H9 (cell line): ENCODE measurements around the gene SLC17A2. TPM values are rescaled to one million over a fixed set of nuclear protein-coding genes. Genes with fewer than 3 reads are reported as not detected.

Experiments used
- DNase-seq: peaks from one replicate; pipeline ENCODE4 v3.0.0-alpha.2; 2017
- H2AFZ ChIP-seq: one replicate; pipeline ENCODE4 v1.6.1; 2013; ENCODE audit warnings: mild to moderate bottlenecking, low read length, control low read depth, moderate library complexity
- H2AK5ac ChIP-seq: 2 replicates; pipeline ENCODE4 v1.6.1; 2013; ENCODE audit warnings: low read length, control low read depth, mixed read lengths; ENCODE audit not compliant: insufficient read length
- H2BK120ac ChIP-seq: one replicate; pipeline ENCODE4 v1.6.1; 2013; ENCODE audit warnings: low read depth, mild to moderate bottlenecking, low read length, control low read depth, inconsistent platforms; ENCODE audit not compliant: poor library complexity, severe bottlenecking
- H2BK12ac ChIP-seq: 2 replicates; pipeline ENCODE4 v1.6.1; 2013; ENCODE audit warnings: low read length, control low read depth, mixed read lengths, low read depth; ENCODE audit not compliant: insufficient read length
- H2BK15ac ChIP-seq: 2 replicates; pipeline ENCODE4 v1.6.1; 2013; ENCODE audit warnings: low read depth, low read length, control low read depth
- H2BK20ac ChIP-seq: one replicate; pipeline ENCODE4 v1.6.1; 2013; ENCODE audit warnings: low read depth, mild to moderate bottlenecking, low read length, control low read depth, inconsistent platforms; ENCODE audit not compliant: poor library complexity, severe bottlenecking
- H2BK5ac ChIP-seq: 2 replicates; pipeline ENCODE4 v1.6.1; 2013; ENCODE audit warnings: low read length, control low read depth, mixed read lengths; ENCODE audit not compliant: insufficient read length
- H3K14ac ChIP-seq: 2 replicates; pipeline ENCODE4 v1.6.1; 2013; ENCODE audit warnings: low read length, control low read depth; ENCODE audit not compliant: insufficient read depth
- H3K18ac ChIP-seq: 2 replicates; pipeline ENCODE4 v1.6.1; 2013; ENCODE audit warnings: low read depth, mild to moderate bottlenecking, mixed read lengths, low read length, control low read depth; ENCODE audit not compliant: insufficient read length
- H3K23ac ChIP-seq: 2 replicates; pipeline ENCODE4 v1.6.1; 2013; ENCODE audit warnings: low read length, control low read depth, mixed read lengths, low read depth; ENCODE audit not compliant: insufficient read length
- H3K23me2 ChIP-seq: 2 replicates; pipeline ENCODE4 v1.6.1; 2013; ENCODE audit warnings: low read depth, mild to moderate bottlenecking, mixed read lengths, low read length, control low read depth; ENCODE audit not compliant: insufficient read length, poor library complexity, severe bottlenecking
- H3K27ac ChIP-seq: 2 replicates; pipeline ENCODE4 v1.5.1; 2013; ENCODE audit warnings: low read length, control low read depth, mixed read lengths, low read depth; ENCODE audit not compliant: insufficient read length
- H3K27me3 ChIP-seq: 2 replicates; pipeline ENCODE4 v1.6.1; 2013; ENCODE audit warnings: low read length, control low read depth, inconsistent platforms; ENCODE audit not compliant: insufficient read depth
- H3K4ac ChIP-seq: 2 replicates; pipeline ENCODE4 v1.6.1; 2013; ENCODE audit warnings: low read depth, mild to moderate bottlenecking, control low read depth, inconsistent platforms, low read length, moderate library complexity
- H3K4me1 ChIP-seq: 2 replicates; pipeline ENCODE4 v1.6.1; 2013; ENCODE audit warnings: low read length, control low read depth, inconsistent platforms; ENCODE audit not compliant: insufficient read depth
- H3K4me2 ChIP-seq: 2 replicates; pipeline ENCODE4 v1.6.1; 2013; ENCODE audit warnings: low read length, control low read depth, mixed read lengths; ENCODE audit not compliant: insufficient read length, insufficient read depth
- H3K56ac ChIP-seq: 2 replicates; pipeline ENCODE4 v1.6.1; 2013; ENCODE audit warnings: low read depth, mild to moderate bottlenecking, mixed read lengths, low read length, control low read depth; ENCODE audit not compliant: insufficient read length
- H3K79me1 ChIP-seq: 2 replicates; pipeline ENCODE4 v1.6.1; 2013; ENCODE audit warnings: low read depth, mild to moderate bottlenecking, moderate library complexity, low read length, control low read depth, inconsistent platforms; ENCODE audit not compliant: insufficient read depth, poor library complexity, severe bottlenecking
- H3K79me2 ChIP-seq: 2 replicates; pipeline ENCODE4 v1.6.1; 2013; ENCODE audit warnings: low read length, control low read depth, inconsistent platforms; ENCODE audit not compliant: insufficient read depth
- H3K9ac ChIP-seq: 2 replicates; pipeline ENCODE4 v1.6.1; 2013; ENCODE audit warnings: low read length, control low read depth, mixed read lengths; ENCODE audit not compliant: insufficient read length; ENCODE audit errors: extremely low read depth
- H3K9me3 ChIP-seq: one replicate; pipeline ENCODE4 v1.6.1; 2013; ENCODE audit warnings: low read depth, low read length, inconsistent platforms; ENCODE audit not compliant: control insufficient read depth
- H3T11ph ChIP-seq: one replicate; pipeline ENCODE4 v1.6.1; 2013; ENCODE audit warnings: mild to moderate bottlenecking, low read length, control low read depth, inconsistent platforms
- H4K20me1 ChIP-seq: one replicate; pipeline ENCODE4 v1.6.1; 2013; ENCODE audit not compliant: control insufficient read depth, insufficient read length, insufficient read depth
- H4K5ac ChIP-seq: 2 replicates; pipeline ENCODE4 v1.6.1; 2013; ENCODE audit warnings: low read depth, mild to moderate bottlenecking, mixed read lengths, low read length, control low read depth; ENCODE audit not compliant: insufficient read length
- H4K8ac ChIP-seq: replicated peaks from 2 replicates; pipeline ENCODE4 v1.6.1; 2013; ENCODE audit warnings: low read length, control low read depth, mixed read lengths, low read depth; ENCODE audit not compliant: insufficient read length
- H4K91ac ChIP-seq: 2 replicates; pipeline ENCODE4 v1.6.1; 2013; ENCODE audit warnings: low read depth, mild to moderate bottlenecking, moderate library complexity, mixed read lengths, low read length, control low read depth; ENCODE audit not compliant: insufficient read length
- H3K27ac Mint-ChIP-seq, 3 experiments: 2 replicates in 2 of 3; 3 replicates in 1 of 3; pipeline ENCODE4 v1.8.0; 2020 to 2021; ENCODE audit warnings: mixed read lengths in 3 of 3, mild to moderate bottlenecking in 1 of 3, moderate library complexity in 1 of 3
- H3K27me3 Mint-ChIP-seq: 2 replicates; pipeline ENCODE4 v1.8.0; 2021; ENCODE audit warnings: low read depth, mild to moderate bottlenecking, moderate library complexity, mixed read lengths
- H3K36me3 Mint-ChIP-seq, 3 experiments: 2 replicates in 2 of 3; 3 replicates in 1 of 3; pipeline ENCODE4 v1.8.0; 2020 to 2021; ENCODE audit warnings: low read depth in 3 of 3, mixed read lengths in 3 of 3; ENCODE audit not compliant: insufficient read depth in 1 of 3
- H3K4me1 Mint-ChIP-seq, 2 experiments: 2 replicates each; pipeline ENCODE4 v1.8.0; 2020; ENCODE audit warnings: mixed read lengths in 2 of 2
- H3K4me3 Mint-ChIP-seq, 2 experiments: 2 replicates in 1 of 2; 3 replicates in 1 of 2; pipeline ENCODE4 v1.8.0; 2020 to 2021; ENCODE audit warnings: mild to moderate bottlenecking in 2 of 2, mixed read lengths in 2 of 2, moderate library complexity in 1 of 2
- H3K9me3 Mint-ChIP-seq, 2 experiments: 2 replicates in 1 of 2; 3 replicates in 1 of 2; pipeline ENCODE4 v1.8.0; 2020; ENCODE audit warnings: mild to moderate bottlenecking in 2 of 2, mixed read lengths in 2 of 2, moderate library complexity in 1 of 2
- WGBS: extraction: QIAGEN DNeasy Blood & Tissue Kit; methylation state at CpG from one replicate; pipeline ENCODE4 v1.1.7; 2013; ENCODE audit warnings: missing lambda C conversion rate, low lambda C conversion rate, mixed read lengths; ENCODE audit not compliant: insufficient read length; ENCODE audit errors: extremely low coverage; 5-methylcytosine and 5-hydroxymethylcytosine counted together
- total RNA-seq: library from RNA; stranded (reverse); gene quantifications from 2 replicates; pipeline ENCODE4 v1.2.1, GENCODE V29; 2021
- TF ChIP-seq, protein P1 (sequence below): fragments of 200-600 bp; sonication (generic); conservative IDR thresholded peaks from 3 replicates; pipeline ENCODE4 v1.8.0; 2021; ENCODE audit warnings: antibody characterized with exemption, mild to moderate bottlenecking

SLC17A2 gene
- total RNA-seq, 1 experiment from 2014 or later = not detected

- Histone ChIP-seq H3K9me3 (no peaks in the 10 kb centered on the region), H4K20me1 (no peaks in the 10 kb centered on the region), H4K91ac (no peak overlapping the region), H3K23me2 (no peaks in the 10 kb centered on the region), H3K4me2 (no peak overlapping the region), H4K5ac (no peak overlapping the region), H2BK20ac (no peak overlapping the region), H3K18ac (no peak overlapping the region), H2BK15ac (no peak overlapping the region), H2AFZ (no peak overlapping the region), H2BK12ac (no peak overlapping the region), H3K56ac (no peak overlapping the region), H3K27me3 (no peaks in the 10 kb centered on the region), H3K4me1 (no peaks in the 10 kb centered on the region), H3K79me1 (no peaks in the 10 kb centered on the region), H4K8ac (no peak overlapping the region), H2BK5ac (no peak overlapping the region), H3T11ph (no peak overlapping the region), H3K4ac (no peak overlapping the region), H3K9ac (no peak overlapping the region), H3K23ac (no peak overlapping the region), H2BK120ac (no peak overlapping the region), H3K27ac (no peak overlapping the region), H3K14ac (no peak overlapping the region), H2AK5ac (no peak overlapping the region), H3K79me2 (no peaks in the 10 kb centered on the region)
- no peak overlapping the region for H3K27ac Mint-ChIP-seq
- no peak for DNase-seq
- no peaks in the 10 kb centered on the region for H3K27me3 Mint-ChIP-seq
- no peak overlapping the region for H3K4me3 Mint-ChIP-seq
- H3K4me1 Mint-ChIP-seq = peaks cover 6 to 10% of the 10 kb centered on the region in 2 experiments
- WGBS = no CpG with 5 or more reads among the region's 5 CpGs
- H3K36me3 Mint-ChIP-seq = peaks cover 0 to 26% (median 21%) of the 10 kb centered on the region in 3 experiments; a peak in 5 of 7 replicates
- TF ChIP-seq, protein P1, sequence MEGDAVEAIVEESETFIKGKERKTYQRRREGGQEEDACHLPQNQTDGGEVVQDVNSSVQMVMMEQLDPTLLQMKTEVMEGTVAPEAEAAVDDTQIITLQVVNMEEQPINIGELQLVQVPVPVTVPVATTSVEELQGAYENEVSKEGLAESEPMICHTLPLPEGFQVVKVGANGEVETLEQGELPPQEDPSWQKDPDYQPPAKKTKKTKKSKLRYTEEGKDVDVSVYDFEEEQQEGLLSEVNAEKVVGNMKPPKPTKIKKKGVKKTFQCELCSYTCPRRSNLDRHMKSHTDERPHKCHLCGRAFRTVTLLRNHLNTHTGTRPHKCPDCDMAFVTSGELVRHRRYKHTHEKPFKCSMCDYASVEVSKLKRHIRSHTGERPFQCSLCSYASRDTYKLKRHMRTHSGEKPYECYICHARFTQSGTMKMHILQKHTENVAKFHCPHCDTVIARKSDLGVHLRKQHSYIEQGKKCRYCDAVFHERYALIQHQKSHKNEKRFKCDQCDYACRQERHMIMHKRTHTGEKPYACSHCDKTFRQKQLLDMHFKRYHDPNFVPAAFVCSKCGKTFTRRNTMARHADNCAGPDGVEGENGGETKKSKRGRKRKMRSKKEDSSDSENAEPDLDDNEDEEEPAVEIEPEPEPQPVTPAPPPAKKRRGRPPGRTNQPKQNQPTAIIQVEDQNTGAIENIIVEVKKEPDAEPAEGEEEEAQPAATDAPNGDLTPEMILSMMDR = no peak
- H3K9me3 Mint-ChIP-seq = no peaks in the 10 kb centered on the region
Measured at GRCh38 chr6:25975923-25976560, 45.6 kb upstream of the SLC17A2 start.
